Measurements from ENCODE around the gene PAX5. TPM values are rescaled to one million over a fixed set of nuclear protein-coding genes. Genes with fewer than 3 reads are reported as not detected.

PAX5 gene
- polyA plus RNA-seq, 1 of the 3 experiments (the other 2 are of a cell fraction), result 0.05 TPM

DNA sequence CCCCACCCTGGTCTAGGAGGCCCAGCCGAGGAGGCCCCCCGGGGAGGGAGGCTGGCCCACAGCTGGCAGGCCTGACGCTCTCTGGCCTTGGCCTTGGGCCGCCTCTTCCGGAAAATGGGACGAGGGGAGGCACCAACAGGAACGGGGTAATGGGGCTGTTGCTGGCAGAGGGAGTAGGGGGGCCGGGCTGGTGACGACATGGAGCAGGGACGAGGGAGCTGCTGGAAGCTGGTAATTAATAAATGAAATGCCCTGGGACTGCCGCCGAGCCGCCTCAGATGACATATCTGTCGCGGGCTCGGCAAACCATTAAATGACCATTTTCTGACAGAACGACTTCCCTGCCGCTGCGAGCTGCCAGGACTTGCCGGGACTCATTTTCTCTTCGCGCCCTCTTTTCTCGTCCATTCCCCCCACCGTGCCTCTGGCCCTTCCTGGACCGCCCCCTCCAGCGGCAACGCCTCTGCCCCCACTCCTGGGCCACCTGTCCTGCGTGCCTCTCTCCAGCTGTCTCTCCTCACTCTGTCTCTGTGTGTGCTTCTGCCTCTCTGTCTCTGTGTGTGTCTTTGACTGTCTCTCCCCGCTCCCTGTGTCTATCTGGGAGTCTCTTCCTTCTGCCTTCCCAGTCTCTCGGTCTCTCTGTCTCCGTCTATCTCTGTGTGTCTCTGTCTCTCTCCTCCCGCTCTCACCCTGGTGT lies 215.7 kb downstream of the PAX5 start:
- H3K9me3 ChIP-seq, result no peaks in the 10 kb centered on the region
- H4K20me1 ChIP-seq (ENCODE audit: insufficient read depth), result no peaks in the 10 kb centered on the region
- H3K9ac ChIP-seq, result no peak overlapping the region
- no peak for DNase-seq
- no peak overlapping the region for H3K4me3 ChIP-seq (ENCODE audit: low read depth in 2 of 2, low read length in 1 of 2)
- CTCF ChIA-PET, result interaction anchor here (1.8 kb wide), 1 partner anchor 55 kb away, joined by 7 read pairs; no protein-coding TSS in a partner anchor
- H3K9me2 ChIP-seq, result no peaks in the 10 kb centered on the region
- H3K4me2 ChIP-seq, result no peak overlapping the region
- no peaks in the 10 kb centered on the region for H3K79me2 ChIP-seq (ENCODE audit: insufficient read depth)
- peaks cover 18% of the 10 kb centered on the region for H3K27me3 ChIP-seq (ENCODE audit: insufficient read depth)
- no peak overlapping the region for H2AFZ ChIP-seq (ENCODE audit: low read depth)
- 74% methylated on average over 32 of the region's 32 CpGs for WGBS (ENCODE audit: low lambda C conversion rate)
- TF ChIP-seq EZH2phosphoT487 (IDR thresholded peaks at IDR 0.05; ENCODE audit: borderline replicate concordance, low read depth) (no peak), MEF2A (IDR thresholded peaks at IDR 0.05; ENCODE audit: borderline replicate concordance, low read depth) (no peak), JUND (IDR thresholded peaks at IDR 0.05) (no peak), EP300 (IDR thresholded peaks at IDR 0.05; ENCODE audit: borderline replicate concordance in 1 of 2, low read depth in 1 of 2, low read length in 1 of 2) (no peak)
- TF ChIP-seq, protein P1, sequence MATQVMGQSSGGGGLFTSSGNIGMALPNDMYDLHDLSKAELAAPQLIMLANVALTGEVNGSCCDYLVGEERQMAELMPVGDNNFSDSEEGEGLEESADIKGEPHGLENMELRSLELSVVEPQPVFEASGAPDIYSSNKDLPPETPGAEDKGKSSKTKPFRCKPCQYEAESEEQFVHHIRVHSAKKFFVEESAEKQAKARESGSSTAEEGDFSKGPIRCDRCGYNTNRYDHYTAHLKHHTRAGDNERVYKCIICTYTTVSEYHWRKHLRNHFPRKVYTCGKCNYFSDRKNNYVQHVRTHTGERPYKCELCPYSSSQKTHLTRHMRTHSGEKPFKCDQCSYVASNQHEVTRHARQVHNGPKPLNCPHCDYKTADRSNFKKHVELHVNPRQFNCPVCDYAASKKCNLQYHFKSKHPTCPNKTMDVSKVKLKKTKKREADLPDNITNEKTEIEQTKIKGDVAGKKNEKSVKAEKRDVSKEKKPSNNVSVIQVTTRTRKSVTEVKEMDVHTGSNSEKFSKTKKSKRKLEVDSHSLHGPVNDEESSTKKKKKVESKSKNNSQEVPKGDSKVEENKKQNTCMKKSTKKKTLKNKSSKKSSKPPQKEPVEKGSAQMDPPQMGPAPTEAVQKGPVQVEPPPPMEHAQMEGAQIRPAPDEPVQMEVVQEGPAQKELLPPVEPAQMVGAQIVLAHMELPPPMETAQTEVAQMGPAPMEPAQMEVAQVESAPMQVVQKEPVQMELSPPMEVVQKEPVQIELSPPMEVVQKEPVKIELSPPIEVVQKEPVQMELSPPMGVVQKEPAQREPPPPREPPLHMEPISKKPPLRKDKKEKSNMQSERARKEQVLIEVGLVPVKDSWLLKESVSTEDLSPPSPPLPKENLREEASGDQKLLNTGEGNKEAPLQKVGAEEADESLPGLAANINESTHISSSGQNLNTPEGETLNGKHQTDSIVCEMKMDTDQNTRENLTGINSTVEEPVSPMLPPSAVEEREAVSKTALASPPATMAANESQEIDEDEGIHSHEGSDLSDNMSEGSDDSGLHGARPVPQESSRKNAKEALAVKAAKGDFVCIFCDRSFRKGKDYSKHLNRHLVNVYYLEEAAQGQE (IDR thresholded peaks at IDR 0.05; ENCODE audit: low read depth, low read length), result no peak
- TF ChIP-seq, protein P2, sequence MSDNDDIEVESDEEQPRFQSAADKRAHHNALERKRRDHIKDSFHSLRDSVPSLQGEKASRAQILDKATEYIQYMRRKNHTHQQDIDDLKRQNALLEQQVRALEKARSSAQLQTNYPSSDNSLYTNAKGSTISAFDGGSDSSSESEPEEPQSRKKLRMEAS (IDR thresholded peaks at IDR 0.05; ENCODE audit: low read depth), result no peak
- no peaks in the 10 kb centered on the region for H3K4me1 ChIP-seq (ENCODE audit: control insufficient read depth in 1 of 2, insufficient read depth in 2 of 2, low read depth in 1 of 2, low read length in 1 of 2)
- no peaks in the 10 kb centered on the region for H3K36me3 ChIP-seq (replicated peaks in 1 of 2; ENCODE audit: control insufficient read depth in 1 of 2, insufficient read depth in 2 of 2, low read length in 1 of 2)
- H3K27ac ChIP-seq (ENCODE audit: low read depth in 2 of 2, low read length in 1 of 2), result no peak overlapping the region
- POLR2A ChIA-PET, result no interaction called here
- H3F3A ChIP-seq (replicated peaks; ENCODE audit: insufficient read depth), result no peaks in the 10 kb centered on the region

DNA sequence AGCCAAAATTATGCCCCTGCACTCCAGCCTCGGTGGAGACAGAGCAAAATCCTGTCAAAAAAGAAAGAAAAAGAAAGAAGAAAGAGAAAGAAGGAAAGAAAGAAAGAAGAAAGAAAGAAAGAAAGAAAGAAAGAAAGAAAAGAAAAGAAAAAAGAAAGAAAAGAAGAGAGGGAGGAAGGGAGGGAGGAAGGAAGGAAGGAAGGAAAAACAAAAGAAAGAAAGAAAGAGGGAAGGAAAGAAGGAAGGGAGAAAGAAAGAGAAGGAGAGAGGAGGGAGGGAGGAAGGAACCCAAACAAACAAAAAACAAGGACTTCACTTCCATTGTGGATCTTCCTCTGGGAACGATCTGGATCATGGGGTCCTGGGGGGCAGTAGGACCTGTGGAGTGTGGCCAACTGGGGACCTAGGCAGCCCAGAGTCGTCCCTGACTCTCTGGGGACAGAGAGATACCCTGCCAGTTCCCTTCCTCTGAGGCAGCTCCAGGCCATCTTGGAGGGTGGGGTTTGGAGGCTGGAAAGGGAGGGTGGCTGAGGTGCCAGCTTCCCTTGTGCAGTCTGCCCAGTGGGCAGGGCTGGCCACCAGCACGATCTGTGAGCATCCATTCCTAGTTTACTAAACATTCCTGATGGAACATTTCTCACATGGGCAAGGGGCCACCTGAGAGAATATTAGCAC lies 216.8 kb downstream of the PAX5 start:
- ChIA-PET CTCF (no interaction called here), POLR2A (no interaction called here)
- Histone ChIP-seq H3F3A (replicated peaks; ENCODE audit: insufficient read depth) (no peaks in the 10 kb centered on the region), H2AFZ (ENCODE audit: low read depth) (no peak overlapping the region), H4K20me1 (ENCODE audit: insufficient read depth) (no peaks in the 10 kb centered on the region), H3K4me2 (no peak overlapping the region), H3K27ac (ENCODE audit: low read depth in 2 of 2, low read length in 1 of 2) (no peak overlapping the region), H3K27me3 (ENCODE audit: insufficient read depth) (peaks cover 14% of the 10 kb centered on the region), H3K4me1 (ENCODE audit: control insufficient read depth in 1 of 2, insufficient read depth in 2 of 2, low read depth in 1 of 2, low read length in 1 of 2) (no peaks in the 10 kb centered on the region), H3K36me3 (replicated peaks in 1 of 2; ENCODE audit: control insufficient read depth in 1 of 2, insufficient read depth in 2 of 2, low read length in 1 of 2) (no peaks in the 10 kb centered on the region), H3K79me2 (ENCODE audit: insufficient read depth) (no peaks in the 10 kb centered on the region), H3K4me3 (ENCODE audit: low read depth in 2 of 2, low read length in 1 of 2) (no peak overlapping the region), H3K9me3 (no peaks in the 10 kb centered on the region), H3K9ac (no peak overlapping the region), H3K9me2 (no peaks in the 10 kb centered on the region)
- DNase-seq, result no peak
- 56% methylated on average over 3 of the region's 4 CpGs for WGBS (ENCODE audit: low lambda C conversion rate)
- TF ChIP-seq JUND (IDR thresholded peaks at IDR 0.05) (no peak), TCF12 (IDR thresholded peaks at IDR 0.05) (no peak), SMC3 (IDR thresholded peaks at IDR 0.05; ENCODE audit: low read depth, low read length) (no peak), NRF1 (IDR thresholded peaks at IDR 0.05; ENCODE audit: low read depth, low read length) (no peak), RXRA (IDR thresholded peaks at IDR 0.05; ENCODE audit: borderline replicate concordance, low read depth) (no peak), POLR2AphosphoS5 (IDR thresholded peaks at IDR 0.05; ENCODE audit: low read depth, low read length) (no peak), ELF1 (IDR thresholded peaks at IDR 0.05) (no peak), GABPA (IDR thresholded peaks at IDR 0.05; ENCODE audit: low read depth) (no peak), FOSL2 (IDR thresholded peaks at IDR 0.05; ENCODE audit: borderline replicate concordance, low read depth) (no peak), FOXJ3 (CRISPR knock-in tag; IDR thresholded peaks at IDR 0.05) (no peak), MXI1 (IDR thresholded peaks at IDR 0.05; ENCODE audit: low read depth, low read length) (no peak)
- TF ChIP-seq, protein P3, sequence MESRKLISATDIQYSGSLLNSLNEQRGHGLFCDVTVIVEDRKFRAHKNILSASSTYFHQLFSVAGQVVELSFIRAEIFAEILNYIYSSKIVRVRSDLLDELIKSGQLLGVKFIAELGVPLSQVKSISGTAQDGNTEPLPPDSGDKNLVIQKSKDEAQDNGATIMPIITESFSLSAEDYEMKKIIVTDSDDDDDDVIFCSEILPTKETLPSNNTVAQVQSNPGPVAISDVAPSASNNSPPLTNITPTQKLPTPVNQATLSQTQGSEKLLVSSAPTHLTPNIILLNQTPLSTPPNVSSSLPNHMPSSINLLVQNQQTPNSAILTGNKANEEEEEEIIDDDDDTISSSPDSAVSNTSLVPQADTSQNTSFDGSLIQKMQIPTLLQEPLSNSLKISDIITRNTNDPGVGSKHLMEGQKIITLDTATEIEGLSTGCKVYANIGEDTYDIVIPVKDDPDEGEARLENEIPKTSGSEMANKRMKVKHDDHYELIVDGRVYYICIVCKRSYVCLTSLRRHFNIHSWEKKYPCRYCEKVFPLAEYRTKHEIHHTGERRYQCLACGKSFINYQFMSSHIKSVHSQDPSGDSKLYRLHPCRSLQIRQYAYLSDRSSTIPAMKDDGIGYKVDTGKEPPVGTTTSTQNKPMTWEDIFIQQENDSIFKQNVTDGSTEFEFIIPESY (IDR thresholded peaks at IDR 0.05; ENCODE audit: borderline replicate concordance, low read depth), result no peak
- TF ChIP-seq, protein P4, sequence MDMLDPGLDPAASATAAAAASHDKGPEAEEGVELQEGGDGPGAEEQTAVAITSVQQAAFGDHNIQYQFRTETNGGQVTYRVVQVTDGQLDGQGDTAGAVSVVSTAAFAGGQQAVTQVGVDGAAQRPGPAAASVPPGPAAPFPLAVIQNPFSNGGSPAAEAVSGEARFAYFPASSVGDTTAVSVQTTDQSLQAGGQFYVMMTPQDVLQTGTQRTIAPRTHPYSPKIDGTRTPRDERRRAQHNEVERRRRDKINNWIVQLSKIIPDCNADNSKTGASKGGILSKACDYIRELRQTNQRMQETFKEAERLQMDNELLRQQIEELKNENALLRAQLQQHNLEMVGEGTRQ (IDR thresholded peaks at IDR 0.05; ENCODE audit: borderline replicate concordance, low read depth, low read length), result no peak
